ENCODE measurements around the gene NEURL1. TPM values are rescaled to one million over a fixed set of nuclear protein-coding genes. Genes with fewer than 3 reads are reported as not detected.
A peak's percentile ranks its signal among the peaks of the same experiment; 100 is the strongest.

Gene NEURL1
- total and polyA plus RNA-seq, 8 donors = 0.89 to 136 (median 3.0) TPM

- Histone ChIP-seq H3K4me1 (peaks cover 21 to 68% (median 47%) of the 10 kb centered on the region in 4 donors), H3K27me3 (no peaks in the 10 kb centered on the region), H3K36me3 (peaks cover 63 to 95% (median 88%) of the 10 kb centered on the region in 4 donors), H3K27ac (peak overlapping the region; percentile 37 to 90 (median 84)), H3K9me3 (no peaks in the 10 kb centered on the region), H3K4me3 (no peak overlapping the region)
- TF ChIP-seq CTCF (IDR thresholded peaks at IDR 0.05) = no peak
- TF ChIP-seq POLR2A (IDR thresholded peaks at IDR 0.05) = no peak
- TF ChIP-seq POLR2AphosphoS5 (IDR thresholded peaks at IDR 0.05) = peak in 2 of 3 donors; percentile 13 to 48
- TF ChIP-seq EP300 (IDR thresholded peaks at IDR 0.05) = peak; percentile 16
- DNase-seq = no peak
- WGBS, 5 donors = 58 to 70% (median 68%) methylated on average over 12 of the region's 12 CpGs
- intact Hi-C loops (cut with DNase I; ENCODE audit: low total_unique reads) = no loop called here
Observed at GRCh38 chr10:103445767-103446567, 47.5 kb upstream of the NEURL1 start.

DNA sequence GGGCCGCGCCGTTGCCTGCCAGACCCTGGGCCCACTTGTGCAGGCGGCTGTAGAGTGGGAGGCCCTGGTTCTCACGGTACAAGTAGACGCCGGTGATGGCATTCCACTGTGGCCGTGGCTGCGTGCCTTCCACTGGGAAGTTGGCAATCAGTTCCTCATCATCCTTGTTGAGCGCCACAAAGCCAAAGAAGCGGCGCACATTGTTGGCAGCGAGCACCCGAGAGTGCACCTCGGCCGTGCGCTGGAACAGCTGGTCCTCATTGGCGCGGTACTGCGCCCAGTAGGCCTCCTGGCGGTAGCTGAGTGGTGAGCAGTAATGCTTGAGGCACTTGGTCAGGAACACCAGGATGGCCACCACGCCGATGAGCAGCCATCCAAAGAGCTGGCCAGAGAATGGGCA, 46.3 kb upstream of the NEURL1 start:
- Histone ChIP-seq H3K4me3 (no peak overlapping the region), H3K27me3 (peaks cover 0 to 2% (median 0%) of the 10 kb centered on the region in 3 donors), H3K4me1 (peaks cover 24 to 79% (median 53%) of the 10 kb centered on the region in 4 donors), H3K9me3 (no peaks in the 10 kb centered on the region), H3K36me3 (peaks cover 52 to 82% (median 76%) of the 10 kb centered on the region in 4 donors), H3K27ac (peak overlapping the region in 4 of 5 donors; percentile 54 to 90 (median 86))
- no peak for DNase-seq
- WGBS, 5 donors = 95 to 97% (median 97%) methylated on average over 7 to 23 of the region's 23 CpGs
- TF ChIP-seq CTCF (IDR thresholded peaks at IDR 0.05) (no peak), POLR2AphosphoS5 (IDR thresholded peaks at IDR 0.05) (no peak), POLR2A (IDR thresholded peaks at IDR 0.05) (no peak), EP300 (IDR thresholded peaks at IDR 0.05) (no peak)
- intact Hi-C loops (cut with DNase I; ENCODE audit: low total_unique reads) = no loop called here

DNA sequence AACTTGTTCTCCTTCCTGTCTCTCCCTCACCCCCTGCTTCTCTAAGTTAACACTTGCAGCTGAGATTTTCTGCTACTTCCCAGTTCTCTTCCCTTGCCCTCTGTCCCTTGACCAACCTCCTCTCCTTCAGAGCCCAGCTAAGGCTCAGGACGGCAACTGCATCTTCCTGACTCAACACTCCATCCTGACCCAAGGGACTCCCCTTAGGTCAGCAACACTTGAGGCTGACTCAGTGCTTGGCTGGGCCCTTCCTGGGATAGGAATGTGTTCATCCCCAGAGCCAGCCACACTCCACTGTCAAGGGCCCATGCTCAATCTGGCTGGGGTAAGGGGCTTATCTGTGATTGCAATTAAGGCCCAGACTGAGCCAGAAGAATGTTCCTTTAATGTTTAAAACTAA, 44.8 kb upstream of the NEURL1 start:
- intact Hi-C loops (cut with DNase I; ENCODE audit: low total_unique reads) = no loop called here
- Histone ChIP-seq H3K27me3 (peaks cover 0 to 7% (median 0%) of the 10 kb centered on the region in 3 donors), H3K4me3 (peak overlapping the region in 2 of 4 donors; percentile 69 to 73), H3K4me1 (peaks cover 32 to 89% (median 62%) of the 10 kb centered on the region in 4 donors), H3K36me3 (peaks cover 39 to 67% (median 60%) of the 10 kb centered on the region in 4 donors), H3K9me3 (no peaks in the 10 kb centered on the region), H3K27ac (peak overlapping the region in 4 of 5 donors; percentile 54 to 90 (median 86))
- 50 to 64% (median 50%) methylated on average over 1 of the region's 1 CpG for WGBS, 5 donors
- DNase-seq = no peak
- TF ChIP-seq CTCF (IDR thresholded peaks at IDR 0.05) (no peak), EP300 (IDR thresholded peaks at IDR 0.05) (no peak), POLR2AphosphoS5 (IDR thresholded peaks at IDR 0.05) (peak in 1 of 3 donors; percentile 40), POLR2A (IDR thresholded peaks at IDR 0.05) (no peak)

DNA sequence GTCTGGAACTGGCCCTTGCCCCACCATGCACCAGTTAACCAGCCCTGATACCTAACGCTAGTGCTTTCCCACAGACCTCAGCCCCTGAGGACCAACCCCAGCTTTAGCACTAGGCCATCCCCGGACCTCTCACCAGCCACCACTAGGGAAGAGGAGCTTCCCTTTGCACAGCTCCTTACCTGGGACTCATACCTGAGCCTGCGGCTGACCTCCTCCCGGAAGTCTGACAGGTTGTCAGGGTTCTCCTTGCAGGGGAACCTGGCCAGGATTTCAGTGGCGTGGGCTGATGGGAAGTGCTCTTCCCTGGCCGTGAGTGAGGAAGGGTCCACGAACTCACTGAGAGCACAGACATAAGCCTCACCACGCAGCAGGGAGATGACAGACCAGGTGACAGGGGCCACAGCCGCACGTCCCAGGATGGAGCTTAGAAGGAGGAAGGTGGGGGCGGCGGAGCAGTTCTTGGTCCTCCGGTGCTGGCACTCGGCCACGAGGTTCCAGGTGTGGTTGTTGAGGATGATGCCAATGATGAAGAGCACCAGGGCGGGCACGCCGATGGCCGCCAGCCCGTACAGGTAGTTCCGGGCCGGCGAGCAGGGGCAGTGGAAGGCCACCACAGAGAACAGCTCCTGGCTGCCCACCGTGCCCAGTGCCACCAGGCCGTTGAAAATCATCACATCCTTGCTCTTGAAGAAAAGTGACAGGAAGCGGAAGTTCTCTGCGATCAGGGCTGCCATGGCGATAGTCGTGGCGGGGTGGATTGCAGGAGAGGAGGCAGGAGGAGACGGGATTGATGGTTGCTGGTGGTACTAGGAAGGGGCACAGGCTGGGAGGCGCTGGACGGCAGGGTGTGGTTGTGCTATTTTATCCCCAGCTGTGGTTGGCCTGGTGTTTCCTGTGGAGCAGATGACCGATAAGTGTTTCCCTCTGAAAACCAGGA, 44.0 kb upstream of the NEURL1 start:
- H3K36me3 ChIP-seq = peaks cover 31 to 60% (median 53%) of the 10 kb centered on the region in 4 donors
- 79 to 89% (median 82%) methylated on average over 34 of the region's 34 CpGs for WGBS, 5 donors
- intact Hi-C loops (cut with DNase I; ENCODE audit: low total_unique reads) = no loop called here
- peak overlapping the region in 2 of 4 donors; percentile 69 to 73 for H3K4me3 ChIP-seq
- TF ChIP-seq POLR2A (IDR thresholded peaks at IDR 0.05) (no peak), EP300 (IDR thresholded peaks at IDR 0.05) (no peak), POLR2AphosphoS5 (IDR thresholded peaks at IDR 0.05) (no peak), CTCF (IDR thresholded peaks at IDR 0.05) (no peak)
- DNase-seq = no peak
- peaks cover 0 to 7% (median 0%) of the 10 kb centered on the region in 3 donors for H3K27me3 ChIP-seq
- peaks cover 32 to 86% (median 62%) of the 10 kb centered on the region in 4 donors for H3K4me1 ChIP-seq
- peak overlapping the region in 4 of 5 donors; percentile 54 to 90 (median 86) for H3K27ac ChIP-seq
- no peaks in the 10 kb centered on the region for H3K9me3 ChIP-seq

Data from stomach (tissue), 9 donors.